HG03064 (cell line): ENCODE data around the gene UMODL1.
"Not testable (repeated sequence)": the region's sequence is repeated elsewhere in the genome, so short reads cannot be mapped to it uniquely, and the experiment has no call there.

Experiments used
- ATAC-seq: cut with Tn5 transposase; IDR thresholded peaks from one replicate; pipeline ENCODE4 v1.9.1; 2021; ENCODE audit warnings: low read depth; ENCODE audit not compliant: unreplicated experiment

The UMODL1 gene

GRCh38 chr21:42111811-42112210 lies 40.7 kb downstream of the UMODL1 start:
- ATAC-seq, result no peak

GRCh38 chr21:42112238-42112637 lies 41.1 kb downstream of the UMODL1 start:
- no peak for ATAC-seq

GRCh38 chr21:42112857-42113256 lies 41.7 kb downstream of the UMODL1 start:
- no peak for ATAC-seq

- no peak for ATAC-seq
Measured at GRCh38 chr21:42113926-42114409, 42.9 kb downstream of the UMODL1 start.

- no peak for ATAC-seq
Measured at GRCh38 chr21:42114646-42115045, 43.5 kb downstream of the UMODL1 start.

- no peak for ATAC-seq
Measured at GRCh38 chr21:42115136-42115683, 44.1 kb downstream of the UMODL1 start.

- not testable (repeated sequence) for ATAC-seq
Measured at GRCh38 chr21:42116551-42116950, 45.4 kb downstream of the UMODL1 start.

GRCh38 chr21:42117229-42117966 lies 46.3 kb downstream of the UMODL1 start:
- no peak for ATAC-seq

GRCh38 chr21:42117967-42118780 lies 47.1 kb downstream of the UMODL1 start:
- no peak for ATAC-seq

GRCh38 chr21:42118901-42119300 lies 47.8 kb downstream of the UMODL1 start:
- ATAC-seq, result no peak

- ATAC-seq, result no peak
Measured at GRCh38 chr21:42120101-42120902, 49.2 kb downstream of the UMODL1 start.

- no peak for ATAC-seq
Measured at GRCh38 chr21:42120903-42121535, 49.9 kb downstream of the UMODL1 start.

GRCh38 chr21:42121794-42122193 lies 50.7 kb downstream of the UMODL1 start:
- ATAC-seq, result no peak

- no peak for ATAC-seq
Measured at GRCh38 chr21:42122398-42122797, 51.3 kb downstream of the UMODL1 start.

- ATAC-seq, result no peak
Measured at GRCh38 chr21:42122808-42123207, 51.7 kb downstream of the UMODL1 start.

- ATAC-seq, result no peak
Measured at GRCh38 chr21:42123219-42123908, 52.2 kb downstream of the UMODL1 start.

GRCh38 chr21:42124081-42124480 lies 53.0 kb downstream of the UMODL1 start:
- no peak for ATAC-seq

- ATAC-seq, result no peak
Measured at GRCh38 chr21:42124826-42125570, 53.9 kb downstream of the UMODL1 start.
